Mononuclear cell (primary cell): ENCODE results near the gene CCDC12. TPM values are rescaled to one million over a fixed set of nuclear protein-coding genes. Genes with fewer than 3 reads are reported as not detected.
"Not testable (repeated sequence)": the region's sequence is repeated elsewhere in the genome, so short reads cannot be mapped to it uniquely, and the experiment has no call there.

Experiments
- H3K27me3 ChIP-seq: 2 replicates; pipeline ENCODE4 v1.6.0; 2011; ENCODE audit warnings: low read length, control low read depth; ENCODE audit not compliant: insufficient read depth
- H3K4me1 ChIP-seq: 2 replicates; pipeline ENCODE4 v1.5.1; 2011; ENCODE audit warnings: mild to moderate bottlenecking, low read length, control low read depth; ENCODE audit not compliant: insufficient read depth
- H3K4me3 ChIP-seq: 2 replicates; pipeline ENCODE4 v1.5.1; 2011; ENCODE audit warnings: mild to moderate bottlenecking, low read length, moderate library complexity
- H3K9me3 ChIP-seq: 2 replicates; pipeline ENCODE4 v1.5.1; 2011; ENCODE audit warnings: low read depth, mild to moderate bottlenecking, control low read depth, low read length
- total RNA-seq: library from RNA; depleted of rRNA; stranded (reverse); fragments of >200 nt; gene quantifications from one replicate; pipeline ENCODE4 v1.2.3, GENCODE V29; 2012

Gene CCDC12
- total RNA-seq, 1 donor, result 45.2 TPM

- Histone ChIP-seq H3K9me3 (no peaks in the 10 kb centered on the region), H3K27me3 (no peaks in the 10 kb centered on the region), H3K4me1 (peaks cover 5% of the 10 kb centered on the region), H3K4me3 (no peak overlapping the region)
Observed at GRCh38 chr3:46914849-46915248, 61.7 kb downstream of the CCDC12 start.

GRCh38 chr3:46913644-46914043, 62.9 kb downstream of the CCDC12 start:
- H3K4me1 ChIP-seq, result peaks cover 14% of the 10 kb centered on the region
- no peak overlapping the region for H3K4me3 ChIP-seq

GRCh38 chr3:46912986-46913385, 63.6 kb downstream of the CCDC12 start:
- Histone ChIP-seq H3K4me1 (peaks cover 14% of the 10 kb centered on the region), H3K9me3 (no peaks in the 10 kb centered on the region), H3K27me3 (no peaks in the 10 kb centered on the region), H3K4me3 (no peak overlapping the region)

More at GRCh38 chr3:46913644-46914043, 62.9 kb downstream of the CCDC12 start:
- H3K27me3 ChIP-seq, result no peaks in the 10 kb centered on the region
- no peaks in the 10 kb centered on the region for H3K9me3 ChIP-seq

GRCh38 chr3:46910914-46911313, 65.6 kb downstream of the CCDC12 start:
- H3K4me3 ChIP-seq, H3K27me3 ChIP-seq, H3K9me3 ChIP-seq: not testable (repeated sequence)
- H3K4me1 ChIP-seq, result peaks cover 14% of the 10 kb centered on the region

GRCh38 chr3:46910166-46910760, 66.3 kb downstream of the CCDC12 start:
- no peaks in the 10 kb centered on the region for H3K27me3 ChIP-seq
- no peaks in the 10 kb centered on the region for H3K9me3 ChIP-seq
- H3K4me3 ChIP-seq, result no peak overlapping the region
- peaks cover 14% of the 10 kb centered on the region for H3K4me1 ChIP-seq

- Histone ChIP-seq H3K27me3 (no peaks in the 10 kb centered on the region), H3K4me3 (no peak overlapping the region), H3K4me1 (peaks cover 14% of the 10 kb centered on the region), H3K9me3 (no peaks in the 10 kb centered on the region)
Observed at GRCh38 chr3:46909535-46910161, 66.9 kb downstream of the CCDC12 start.

- H3K4me1 ChIP-seq, result peaks cover 14% of the 10 kb centered on the region
- no peaks in the 10 kb centered on the region for H3K27me3 ChIP-seq
- no peak overlapping the region for H3K4me3 ChIP-seq
- H3K9me3 ChIP-seq, result no peaks in the 10 kb centered on the region
Observed at GRCh38 chr3:46908986-46909534, 67.5 kb downstream of the CCDC12 start.

GRCh38 chr3:46908294-46908985, 68.1 kb downstream of the CCDC12 start:
- H3K4me1 ChIP-seq, result peaks cover 12% of the 10 kb centered on the region
- no peaks in the 10 kb centered on the region for H3K27me3 ChIP-seq
- no peaks in the 10 kb centered on the region for H3K9me3 ChIP-seq
- H3K4me3 ChIP-seq, result no peak overlapping the region

- no peak overlapping the region for H3K4me3 ChIP-seq
- H3K4me1 ChIP-seq, result peaks cover 12% of the 10 kb centered on the region
- no peaks in the 10 kb centered on the region for H3K9me3 ChIP-seq
Observed at GRCh38 chr3:46907960-46908293, 68.6 kb downstream of the CCDC12 start.

GRCh38 chr3:46907271-46907670, 69.3 kb downstream of the CCDC12 start:
- Histone ChIP-seq H3K9me3 (no peaks in the 10 kb centered on the region), H3K27me3 (no peaks in the 10 kb centered on the region), H3K4me1 (peaks cover 12% of the 10 kb centered on the region), H3K4me3 (no peak overlapping the region)

More at GRCh38 chr3:46907960-46908293, 68.6 kb downstream of the CCDC12 start:
- H3K27me3 ChIP-seq, result no peaks in the 10 kb centered on the region

GRCh38 chr3:46906471-46907058, 70.0 kb downstream of the CCDC12 start:
- Histone ChIP-seq H3K4me1 (peaks cover 12% of the 10 kb centered on the region), H3K27me3 (no peaks in the 10 kb centered on the region), H3K9me3 (no peaks in the 10 kb centered on the region), H3K4me3 (no peak overlapping the region)

- no peaks in the 10 kb centered on the region for H3K9me3 ChIP-seq
Observed at GRCh38 chr3:46905661-46906451, 70.7 kb downstream of the CCDC12 start.

GRCh38 chr3:46905213-46905560, 71.4 kb downstream of the CCDC12 start:
- Histone ChIP-seq H3K9me3 (no peaks in the 10 kb centered on the region), H3K4me3 (no peak overlapping the region), H3K4me1 (peaks cover 12% of the 10 kb centered on the region), H3K27me3 (no peaks in the 10 kb centered on the region)

More at GRCh38 chr3:46905661-46906451, 70.7 kb downstream of the CCDC12 start:
- Histone ChIP-seq H3K27me3 (no peaks in the 10 kb centered on the region), H3K4me3 (no peak overlapping the region), H3K4me1 (peaks cover 12% of the 10 kb centered on the region)

GRCh38 chr3:46904303-46905212, 72.0 kb downstream of the CCDC12 start:
- Histone ChIP-seq H3K27me3 (no peaks in the 10 kb centered on the region), H3K4me1 (peaks cover 7% of the 10 kb centered on the region), H3K9me3 (no peaks in the 10 kb centered on the region), H3K4me3 (no peak overlapping the region)
